GM19240 (cell line): ENCODE data around the gene XRCC3.

Experiments used
- DNase-seq: peaks from one replicate; pipeline ENCODE4 v3.0.0; 2011; ENCODE audit warnings: low spot score; ENCODE audit not compliant: insufficient read length

The XRCC3 gene

DNA sequence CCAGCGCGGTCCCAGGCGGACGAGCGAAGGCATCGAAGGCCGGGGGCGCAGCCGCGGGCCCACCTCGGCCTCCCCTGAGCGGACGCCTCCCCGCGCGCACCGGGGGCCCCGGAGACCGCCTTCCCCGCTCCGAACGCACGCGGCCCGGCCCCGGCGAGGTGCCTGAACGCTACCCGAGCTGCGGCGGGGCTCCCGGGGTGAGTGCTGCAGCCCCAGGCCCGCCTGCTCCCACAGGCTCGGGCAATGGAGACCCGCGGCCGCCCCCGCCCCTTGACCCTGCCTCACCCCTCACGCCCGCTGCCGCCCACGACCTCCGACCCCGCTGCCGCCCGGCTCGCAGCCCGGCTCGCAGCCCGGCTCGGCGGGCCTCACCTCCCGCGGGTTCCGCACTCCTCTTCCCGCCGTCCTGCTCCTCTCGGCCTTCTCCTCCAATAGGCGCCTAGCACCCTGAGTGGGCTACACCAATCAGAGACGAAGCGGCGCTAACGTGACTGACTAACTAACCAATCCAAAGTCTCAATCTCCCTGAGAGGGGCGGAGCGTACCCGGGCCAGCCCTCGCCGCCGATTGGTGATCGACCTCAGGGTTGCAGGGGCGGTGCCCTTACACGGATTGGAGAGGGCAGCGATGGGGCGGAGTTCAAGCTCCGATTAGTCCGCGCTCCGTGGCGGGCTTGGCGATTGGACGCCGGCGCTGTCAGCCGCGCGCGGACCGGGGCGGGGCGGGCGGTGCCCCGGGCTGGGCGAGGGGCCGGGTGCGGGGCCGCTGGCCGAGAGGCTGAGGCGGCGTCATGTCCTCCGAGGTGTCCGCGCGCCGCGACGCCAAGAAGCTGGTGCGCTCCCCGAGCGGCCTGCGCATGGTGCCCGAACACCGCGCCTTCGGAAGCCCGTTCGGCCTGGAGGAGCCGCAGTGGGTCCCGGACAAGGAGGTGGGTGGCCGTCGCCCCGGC is at the start of gene XRCC3, which contains the start of gene ZFYVE21:
XRCC3 (minus strand) TSS at position 400 of the 949 bp plus-strand sequence. CDS start 4,364 bp downstream, outside the sequence.
ZFYVE21 (plus strand) TSS at position 759 of the 949 bp plus-strand sequence; CDS start at position 791, 32 bp downstream.
- DNase-seq = peak; percentile 100

- no peak for DNase-seq
Observed at GRCh38 chr14:103763730-103764488, 48.7 kb upstream of the XRCC3 start.

DNA sequence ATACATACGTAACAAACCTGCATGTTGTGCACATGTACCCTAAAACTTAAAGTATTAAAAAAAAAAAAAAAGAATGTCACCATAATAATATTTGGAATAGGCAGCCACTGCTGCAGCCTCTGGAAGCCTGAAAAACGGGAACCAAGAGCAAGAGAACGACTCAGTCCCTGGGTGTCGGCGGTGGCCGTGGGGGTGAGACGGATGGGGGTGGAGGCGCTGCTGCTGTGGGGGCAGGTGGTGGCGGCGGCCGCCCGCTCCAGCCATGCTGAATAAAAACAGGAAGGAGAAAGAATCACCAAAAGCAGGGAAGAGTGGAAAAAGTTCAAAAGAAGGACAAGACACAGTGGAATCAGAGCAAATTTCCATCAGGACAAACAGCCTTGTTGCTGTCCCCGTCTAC is 47.3 kb upstream of the XRCC3 start:
- DNase-seq = no peak

GRCh38 chr14:103762036-103762435 is 46.8 kb upstream of the XRCC3 start:
- no peak for DNase-seq

GRCh38 chr14:103758059-103758776 is 43.0 kb upstream of the XRCC3 start:
- no peak for DNase-seq

DNA sequence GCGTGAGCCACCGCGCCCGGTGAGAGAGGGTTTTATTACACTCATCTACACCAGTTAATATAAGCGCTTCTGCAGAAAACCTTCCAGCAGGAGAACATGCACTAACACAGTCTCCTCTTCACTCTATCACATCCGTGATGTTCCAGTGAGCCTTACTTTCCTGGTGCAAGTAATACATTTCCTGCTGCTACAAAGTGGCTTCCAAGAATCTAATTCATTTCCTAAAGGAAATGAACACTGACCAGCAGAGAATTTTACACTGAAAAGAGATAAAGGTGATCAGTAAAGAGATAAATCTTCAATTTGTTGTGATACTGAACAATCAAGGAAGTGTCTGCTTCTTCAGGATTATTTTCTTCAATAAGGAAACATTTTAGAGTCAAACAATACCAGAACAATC is 39.8 kb upstream of the XRCC3 start:
- DNase-seq = no peak

DNA sequence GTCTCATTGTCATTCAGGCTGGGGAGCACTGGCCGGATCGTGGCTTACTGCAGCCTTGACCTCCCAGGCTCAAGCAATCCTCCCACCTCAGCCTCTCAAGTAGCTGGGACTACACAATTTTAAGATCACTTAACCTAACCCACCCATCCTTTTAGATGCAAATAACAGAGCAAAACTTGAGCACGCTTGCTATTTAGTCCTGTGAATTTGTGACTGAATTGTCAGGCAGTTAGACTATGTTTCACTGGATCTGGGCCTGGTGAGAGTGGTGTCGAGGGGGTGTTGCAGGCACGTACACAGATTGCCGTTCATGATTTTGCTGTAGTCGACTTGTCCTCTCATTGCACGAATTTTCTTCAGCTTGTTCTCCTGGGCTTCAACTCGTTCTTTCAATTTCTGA is 38.5 kb upstream of the XRCC3 start:
- DNase-seq = no peak

GRCh38 chr14:103749860-103750259 is 34.6 kb upstream of the XRCC3 start:
- DNase-seq = no peak

GRCh38 chr14:103749452-103749851 is 34.2 kb upstream of the XRCC3 start:
- DNase-seq = no peak

- DNase-seq = no peak
Observed at GRCh38 chr14:103748534-103748857, 33.2 kb upstream of the XRCC3 start.

DNA sequence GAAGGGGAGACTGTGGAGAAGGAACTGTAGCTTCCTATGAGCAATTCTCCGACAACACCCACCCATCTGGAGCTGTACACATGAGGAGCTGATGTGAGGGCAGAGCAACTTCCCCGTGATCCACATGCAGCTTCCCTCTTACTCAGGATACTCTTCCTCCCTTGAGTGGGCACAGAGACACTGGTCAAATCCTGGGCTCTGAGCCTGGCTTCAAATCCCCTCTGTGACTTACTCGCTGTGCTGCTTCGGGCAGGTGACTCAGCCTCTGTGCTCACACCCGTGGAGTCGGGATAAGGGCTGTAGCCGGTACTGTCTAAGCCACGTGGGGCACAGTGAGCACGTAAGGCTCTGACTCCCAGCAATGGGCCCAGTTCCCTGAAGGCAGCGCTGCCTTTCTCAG is 31.4 kb upstream of the XRCC3 start:
- no peak for DNase-seq

DNA sequence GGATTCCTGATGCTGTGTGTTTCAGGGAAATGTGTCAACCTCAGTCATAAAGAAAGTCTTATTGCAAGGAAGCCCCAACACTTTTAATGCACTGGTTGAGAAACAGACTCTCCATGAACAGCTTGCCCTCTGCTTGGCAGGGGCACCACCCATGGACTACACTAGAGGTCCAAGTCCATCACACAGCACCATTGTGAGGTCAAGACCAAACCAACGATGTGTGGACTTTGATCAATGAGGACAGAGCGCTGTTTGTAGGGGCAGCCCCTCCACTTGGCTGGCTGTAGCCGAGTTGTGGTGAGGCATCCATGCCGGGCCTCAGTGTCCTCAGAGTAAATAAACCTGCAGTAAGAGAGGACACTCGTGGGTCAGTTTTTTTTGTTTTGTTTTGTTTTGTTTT is 30.2 kb upstream of the XRCC3 start:
- no peak for DNase-seq

DNA sequence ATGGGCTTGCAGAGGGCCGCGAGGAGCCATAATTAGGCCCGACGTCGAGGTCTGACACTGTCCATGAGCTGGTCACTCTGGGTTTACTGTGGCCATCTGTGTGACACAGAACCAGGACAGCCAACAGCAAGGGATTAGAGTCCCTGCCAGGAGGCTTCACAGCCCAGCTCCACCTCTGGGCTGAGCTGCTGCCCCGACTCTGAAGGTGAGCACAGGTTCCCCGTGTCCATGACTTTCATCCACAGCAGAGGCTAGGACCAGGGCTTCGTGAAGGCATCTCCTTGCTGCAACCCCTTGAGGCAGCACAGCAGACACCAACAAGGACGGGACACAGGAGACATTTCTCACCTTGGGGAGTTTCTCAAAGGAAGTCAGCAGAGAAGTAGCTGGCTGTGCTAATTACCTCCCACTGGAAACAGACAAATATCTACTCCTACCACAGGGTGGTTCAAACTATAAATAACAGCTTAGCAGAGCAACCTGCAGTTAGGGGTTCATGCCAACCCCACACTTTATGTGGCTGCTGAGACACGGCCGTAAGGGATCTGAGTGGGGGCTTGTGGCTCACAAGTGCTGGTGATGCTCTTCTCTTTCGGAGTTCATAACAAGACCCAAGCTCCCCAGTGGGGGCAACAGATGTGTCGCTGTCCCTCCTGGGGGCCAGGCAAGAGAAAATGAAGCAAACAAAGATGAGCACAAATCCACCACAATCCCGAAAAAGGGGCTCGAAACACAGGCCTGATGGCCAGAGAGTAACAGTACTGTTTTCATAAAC is 29.6 kb upstream of the XRCC3 start:
- no peak for DNase-seq

DNA sequence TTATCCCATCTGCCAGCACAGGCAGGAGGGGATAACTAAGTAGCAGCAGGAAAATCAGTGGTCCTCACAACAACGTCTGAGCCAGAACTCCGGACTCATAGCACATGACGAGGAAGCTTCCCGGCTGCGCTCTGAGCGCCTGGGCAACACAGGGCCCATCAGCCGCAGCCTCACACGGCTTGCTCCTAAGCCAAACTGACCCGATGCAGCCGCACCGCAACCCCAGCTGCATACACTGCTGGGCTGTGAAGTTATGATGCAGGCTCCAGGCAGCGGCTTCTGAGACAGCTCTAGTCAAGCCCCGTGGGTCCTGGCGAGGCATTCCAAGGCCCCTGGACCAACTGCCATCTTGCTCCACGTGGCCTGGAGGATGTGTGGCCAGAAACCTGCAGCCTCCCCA is 28.4 kb upstream of the XRCC3 start:
- DNase-seq = no peak

DNA sequence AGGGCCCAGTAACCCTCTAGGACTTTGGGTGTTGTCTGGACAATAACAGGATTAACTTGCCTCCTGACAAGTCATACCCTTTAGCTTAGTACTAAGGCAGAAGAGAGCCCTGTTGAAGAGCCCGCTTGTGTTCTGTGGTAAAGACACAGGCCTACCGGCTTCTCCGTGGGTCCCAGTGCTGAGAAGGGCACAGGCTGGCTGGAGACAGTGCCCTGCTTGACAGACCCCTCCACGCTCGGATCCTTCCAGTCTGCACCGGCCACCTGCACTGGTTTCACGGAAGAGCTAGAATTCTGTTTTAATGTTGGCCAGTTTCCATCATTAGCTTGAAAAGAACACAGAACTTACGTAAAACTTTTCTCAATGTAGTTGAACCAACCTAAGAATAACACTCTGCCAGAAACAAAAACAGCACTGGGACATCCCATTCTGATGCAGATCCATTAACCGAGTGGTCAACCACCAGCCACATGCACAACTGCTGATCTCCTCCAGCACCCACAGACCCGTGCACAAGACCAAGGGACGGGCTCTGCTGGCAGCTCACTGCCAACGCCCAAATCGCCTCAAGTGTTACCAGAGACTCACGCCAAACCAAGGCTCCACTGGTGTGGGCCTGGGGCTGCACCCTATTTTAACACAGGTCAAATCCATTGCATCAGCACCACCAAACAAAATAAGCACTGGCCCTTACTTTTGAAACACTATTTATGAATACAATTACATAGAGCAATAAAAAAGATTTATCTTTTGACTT is 27.4 kb upstream of the XRCC3 start:
- no peak for DNase-seq

DNA sequence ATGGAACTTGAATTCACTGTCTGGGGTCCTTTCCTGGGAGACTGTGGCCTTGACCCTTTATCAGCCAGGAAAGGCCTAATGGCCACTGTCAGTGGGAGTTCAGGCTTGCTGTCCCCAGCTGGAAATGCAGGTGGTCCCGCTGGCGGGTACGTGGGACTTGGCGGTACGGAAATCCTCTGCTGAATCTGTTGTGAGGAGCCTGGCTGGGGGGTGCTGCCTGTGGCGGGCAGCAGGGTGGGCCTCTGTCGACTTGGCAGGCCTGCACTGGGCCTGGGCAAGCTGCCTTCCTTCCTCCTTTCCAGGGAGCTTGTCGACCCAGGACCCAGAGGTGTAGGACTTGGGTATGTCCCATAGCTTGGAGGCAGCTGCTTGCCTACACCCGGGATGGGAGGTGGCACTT is 26.6 kb upstream of the XRCC3 start:
- no peak for DNase-seq

GRCh38 chr14:103740991-103741689 is 25.9 kb upstream of the XRCC3 start:
- DNase-seq = no peak

- DNase-seq = no peak
Observed at GRCh38 chr14:103739793-103740501, 24.7 kb upstream of the XRCC3 start.

DNA sequence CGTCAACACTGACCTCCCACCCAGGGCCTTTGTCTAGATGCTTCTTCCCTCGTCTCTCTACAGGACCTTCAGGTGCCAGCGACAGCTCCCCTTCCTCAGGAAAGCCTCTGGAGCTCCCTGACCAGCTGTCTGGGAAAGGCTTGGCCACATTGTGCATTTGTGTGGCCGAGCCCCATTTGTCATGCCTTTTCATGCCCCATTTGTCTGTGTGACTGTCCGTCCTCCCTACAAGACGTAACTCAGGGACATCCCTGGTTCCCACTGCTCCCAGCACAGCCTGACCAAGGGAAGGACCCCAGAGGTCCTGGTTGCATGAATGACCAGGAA is 24.2 kb upstream of the XRCC3 start:
- no peak for DNase-seq
